GM19397 (cell line): ENCODE results near the gene GATM.
"Not testable (repeated sequence)": the region's sequence is repeated elsewhere in the genome, so short reads cannot be mapped to it uniquely, and the experiment has no call there.

Source experiments
- ATAC-seq: cut with Tn5 transposase; IDR thresholded peaks from one replicate; pipeline ENCODE4 v1.9.1; 2021; ENCODE audit warnings: mild to moderate bottlenecking, moderate library complexity; ENCODE audit not compliant: unreplicated experiment

Gene GATM

DNA sequence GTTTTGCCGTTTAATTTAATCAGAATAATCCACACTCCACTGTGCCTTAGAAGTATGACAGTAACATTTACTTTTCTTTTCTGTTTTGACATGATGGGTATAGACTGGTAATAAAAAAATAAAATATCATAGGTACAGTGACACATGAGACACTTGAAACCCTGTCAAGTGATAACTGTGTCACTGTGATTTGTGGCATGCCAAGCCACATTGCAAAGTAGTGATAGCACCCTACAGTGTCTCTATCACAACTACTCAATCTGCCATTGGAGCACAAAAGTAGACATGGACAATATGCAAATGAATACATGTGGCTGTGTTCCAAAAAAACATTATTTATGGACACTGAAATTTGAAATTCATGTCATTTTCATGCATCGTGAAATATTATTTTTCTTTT lies 22.5 kb downstream of the GATM start:
- ATAC-seq = no peak

DNA sequence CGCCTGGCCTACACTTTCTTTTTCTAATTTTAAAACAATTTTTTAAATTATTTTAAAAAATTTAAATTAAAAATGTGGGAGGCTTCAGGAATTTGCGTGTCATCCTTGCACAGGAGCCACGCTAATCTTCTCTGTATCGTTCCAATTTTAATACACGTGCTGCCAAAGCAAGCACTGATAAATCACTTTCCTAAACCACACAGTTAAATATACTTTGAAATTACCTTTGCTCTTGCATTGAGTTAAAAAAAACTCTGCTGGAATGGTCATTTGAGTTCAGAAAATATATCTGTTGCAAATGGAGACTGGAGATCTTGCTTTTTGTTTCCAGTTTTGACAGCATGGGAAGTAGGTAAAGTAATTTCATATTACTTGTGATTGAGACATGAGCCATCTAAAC lies 23.6 kb downstream of the GATM start:
- no peak for ATAC-seq

DNA sequence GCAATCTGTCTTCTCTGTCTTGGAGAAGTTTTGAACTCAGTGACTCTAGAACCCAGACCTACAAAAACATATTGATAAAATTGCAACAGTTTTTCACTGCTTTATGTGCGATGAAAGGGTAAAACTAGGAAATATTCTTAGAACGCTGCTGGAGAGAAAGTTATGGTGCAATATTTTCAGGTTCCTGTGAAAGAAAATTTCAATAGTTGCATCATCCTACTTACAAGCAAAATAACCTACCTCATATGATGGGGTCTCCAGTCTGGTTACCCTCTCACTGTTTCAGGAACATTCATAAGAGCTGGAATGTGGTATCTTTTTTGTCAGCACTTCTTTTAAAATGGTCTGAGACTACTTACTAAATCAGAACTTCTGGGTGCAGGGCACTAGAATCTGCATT lies 27.1 kb downstream of the GATM start:
- no peak for ATAC-seq

DNA sequence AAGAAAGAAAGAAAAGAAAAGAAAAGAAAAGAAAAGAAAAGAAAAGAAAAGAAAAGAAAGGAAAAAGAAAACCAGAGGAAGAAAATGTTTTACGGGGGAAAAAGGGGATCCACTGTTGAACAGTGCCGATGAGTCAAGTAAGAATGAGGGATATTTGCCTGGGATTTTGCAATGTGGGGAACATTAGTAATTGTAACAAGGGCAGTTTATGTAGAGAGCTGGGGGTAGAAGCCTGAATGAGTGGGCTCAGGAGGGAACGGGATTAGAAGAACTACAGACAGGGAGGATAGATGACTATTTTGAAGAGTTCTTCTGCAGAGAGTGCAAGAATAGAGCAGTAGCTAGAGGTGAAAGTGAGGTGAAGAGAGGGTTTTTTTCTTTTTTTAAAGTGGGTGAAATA lies 28.7 kb downstream of the GATM start:
- ATAC-seq = no peak

DNA sequence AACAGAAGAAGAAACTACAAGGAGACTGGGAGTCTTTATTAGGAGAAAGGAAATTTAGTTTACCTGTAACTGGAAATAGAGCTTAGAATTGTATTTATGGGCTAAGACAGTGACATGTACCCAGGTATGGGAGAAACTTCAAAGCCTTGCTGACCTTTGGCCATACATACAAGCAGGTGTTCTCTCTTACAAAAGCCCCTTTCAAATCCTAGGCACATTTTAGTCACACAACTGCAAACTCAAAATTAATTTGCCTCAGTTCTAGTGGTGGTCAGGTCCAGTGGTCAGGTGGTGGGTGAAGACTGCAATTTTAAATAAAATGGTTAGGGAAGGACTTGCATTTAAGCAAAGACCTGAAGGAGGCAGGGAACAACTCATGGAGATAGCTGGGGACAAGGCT lies 30.4 kb downstream of the GATM start:
- ATAC-seq = no peak

DNA sequence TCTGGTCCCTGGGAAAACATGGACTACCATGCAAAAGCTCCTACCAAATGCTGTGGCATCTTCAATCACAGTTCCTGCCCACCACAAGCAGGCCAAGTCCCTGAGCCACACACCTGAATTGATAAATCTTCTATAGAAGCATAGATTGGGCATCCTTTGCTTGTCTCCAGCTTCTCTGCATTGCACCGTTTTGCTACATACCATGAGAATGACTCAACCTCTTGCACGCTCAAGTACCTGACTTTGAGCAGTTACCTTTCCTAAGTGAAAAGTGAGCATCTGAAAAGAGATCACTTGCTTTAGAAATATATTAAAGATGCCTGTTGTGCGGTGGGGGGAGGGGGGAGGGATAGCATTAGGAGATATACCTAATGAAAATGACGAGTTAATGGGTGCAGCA lies 31.3 kb downstream of the GATM start:
- ATAC-seq = no peak

DNA sequence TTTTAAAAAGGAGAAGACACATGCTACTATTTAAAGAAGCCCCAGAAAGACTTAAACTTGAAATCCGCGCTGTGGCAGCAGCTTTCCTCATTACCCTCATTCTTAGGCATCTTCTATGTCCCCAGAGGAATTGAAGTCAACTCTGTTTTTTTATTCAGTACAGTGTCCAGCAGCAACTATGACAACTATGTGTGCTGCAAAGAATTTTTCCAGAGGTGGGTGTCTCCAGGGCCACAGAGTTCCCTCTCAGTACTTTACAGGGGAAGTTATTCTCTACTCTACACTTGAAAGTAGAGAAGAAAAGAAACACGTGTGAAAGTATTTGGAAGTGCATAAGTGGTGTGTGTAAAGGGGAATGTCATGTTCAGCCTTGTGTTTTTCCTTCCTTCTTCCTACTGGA lies 32.0 kb downstream of the GATM start:
- ATAC-seq = no peak

DNA sequence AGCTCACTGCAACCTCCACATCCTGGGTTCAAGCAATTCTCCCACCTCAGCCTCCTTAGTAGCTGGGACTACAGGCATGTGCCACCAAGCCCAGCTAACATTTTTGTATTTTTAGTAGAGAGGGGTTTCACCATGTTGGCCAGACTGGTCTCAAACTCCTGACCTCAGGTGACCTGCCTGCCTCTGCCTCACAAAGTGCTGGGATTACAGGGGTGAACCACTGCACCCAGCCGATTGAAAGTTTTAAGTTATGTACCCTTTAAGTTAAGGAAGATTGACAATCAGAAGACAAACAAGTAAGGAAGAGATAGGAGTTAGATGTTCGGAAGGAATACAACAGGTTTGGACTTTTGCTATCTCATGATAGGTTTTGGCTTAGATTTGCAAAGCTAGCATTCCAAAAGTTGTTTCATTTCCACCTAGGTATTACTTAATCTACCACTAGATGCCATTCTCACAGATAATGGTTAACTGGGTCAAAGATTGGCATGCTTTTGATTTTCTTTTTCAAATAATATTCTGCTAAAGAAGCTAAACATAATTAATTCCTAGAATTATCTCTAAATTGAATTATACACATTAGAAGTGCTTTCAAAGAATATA lies 35.0 kb downstream of the GATM start:
- no peak for ATAC-seq

DNA sequence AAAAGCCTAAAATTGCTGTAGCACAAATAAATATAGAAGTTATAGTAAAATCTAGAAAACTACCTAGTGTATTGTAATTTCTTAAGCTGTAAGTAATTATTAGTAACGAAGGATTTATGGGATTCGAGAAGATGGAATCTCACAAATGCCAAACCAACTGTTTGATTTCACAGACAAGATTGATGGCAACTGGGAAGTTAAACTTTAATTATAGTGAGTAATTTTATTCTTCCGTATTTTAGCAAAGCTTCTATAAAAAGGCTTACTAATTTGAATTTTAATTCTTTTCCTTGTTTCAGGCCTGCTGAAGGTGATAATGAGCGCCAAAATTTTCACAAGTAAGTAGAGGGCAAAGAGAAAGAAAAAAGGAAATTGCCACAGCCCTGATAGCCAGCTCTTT lies 36.6 kb downstream of the GATM start:
- ATAC-seq = no peak

DNA sequence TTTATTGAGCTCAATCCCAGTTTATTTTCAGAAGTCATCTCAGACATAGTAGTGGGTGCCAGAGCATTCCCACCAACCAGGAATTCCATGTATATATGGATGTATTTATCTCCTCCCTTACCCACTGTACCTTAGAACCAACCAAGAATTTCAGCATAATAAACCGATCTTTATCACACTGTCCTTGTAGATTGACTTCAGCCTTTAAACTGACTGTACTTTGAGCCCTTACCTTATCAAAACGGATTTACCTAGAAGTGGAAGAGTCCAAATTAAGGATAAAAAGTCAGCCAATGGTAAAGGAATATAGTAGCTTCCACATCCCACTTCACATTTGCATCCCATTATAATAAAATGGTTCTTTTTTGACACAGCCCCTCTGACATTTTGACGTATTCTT lies 37.9 kb downstream of the GATM start:
- no peak for ATAC-seq

DNA sequence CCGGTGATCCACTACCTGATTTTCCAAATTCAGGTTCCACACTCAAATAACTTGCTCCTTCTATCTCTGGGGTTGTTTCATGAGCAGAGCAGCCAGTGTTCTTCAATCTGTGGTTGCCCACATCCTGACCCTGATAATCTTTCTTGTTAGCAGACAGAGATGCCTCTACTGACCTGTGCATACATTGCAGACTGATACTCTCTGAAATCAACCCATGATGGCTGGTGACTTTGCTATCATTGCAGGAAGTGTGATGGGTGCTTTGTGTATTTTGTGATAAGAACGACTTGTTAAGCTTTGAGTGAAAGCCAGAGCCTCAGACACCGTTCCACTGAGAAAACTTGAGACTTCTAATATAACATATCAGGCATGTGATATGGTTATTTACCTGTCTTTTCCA lies 39.9 kb downstream of the GATM start:
- no peak for ATAC-seq

DNA sequence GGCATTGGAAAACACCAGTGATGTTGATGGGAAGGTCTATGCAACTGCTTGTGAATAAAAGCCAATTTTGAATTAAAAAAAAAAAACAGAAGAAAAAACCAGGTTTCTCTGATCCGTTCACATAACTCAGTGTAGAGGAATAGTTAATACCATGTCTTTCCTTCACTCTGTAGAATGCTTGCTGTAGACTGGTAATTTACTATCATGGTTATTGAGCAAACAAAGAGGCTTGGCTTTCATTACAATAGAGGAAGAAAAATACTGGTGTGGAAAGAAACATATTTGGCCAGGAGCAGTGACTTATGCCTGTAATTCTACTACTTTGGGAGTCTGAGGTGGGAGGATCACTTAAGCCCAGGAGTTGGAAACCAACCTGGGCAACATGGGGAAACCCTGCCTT lies 41.1 kb downstream of the GATM start:
- no peak for ATAC-seq

DNA sequence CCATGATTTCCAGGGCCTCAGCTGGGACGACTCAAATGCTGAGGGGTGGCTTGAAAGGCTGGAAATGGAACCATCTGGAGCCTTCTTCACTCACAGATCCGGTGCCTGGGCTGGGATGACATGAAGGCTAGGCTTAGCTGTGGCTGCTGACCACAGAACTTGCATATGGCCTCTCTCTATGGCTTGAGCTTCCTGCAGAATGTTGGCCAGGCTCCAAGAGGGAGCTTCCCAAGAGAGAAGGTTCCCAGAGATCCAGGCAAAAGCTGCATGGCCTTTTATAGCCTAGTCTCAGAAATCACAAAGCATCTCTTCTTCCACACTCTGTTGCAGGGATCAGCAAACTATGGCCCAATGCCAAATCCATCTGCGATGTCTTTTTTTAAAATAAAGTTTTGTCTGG lies 44.8 kb downstream of the GATM start:
- no peak for ATAC-seq

DNA sequence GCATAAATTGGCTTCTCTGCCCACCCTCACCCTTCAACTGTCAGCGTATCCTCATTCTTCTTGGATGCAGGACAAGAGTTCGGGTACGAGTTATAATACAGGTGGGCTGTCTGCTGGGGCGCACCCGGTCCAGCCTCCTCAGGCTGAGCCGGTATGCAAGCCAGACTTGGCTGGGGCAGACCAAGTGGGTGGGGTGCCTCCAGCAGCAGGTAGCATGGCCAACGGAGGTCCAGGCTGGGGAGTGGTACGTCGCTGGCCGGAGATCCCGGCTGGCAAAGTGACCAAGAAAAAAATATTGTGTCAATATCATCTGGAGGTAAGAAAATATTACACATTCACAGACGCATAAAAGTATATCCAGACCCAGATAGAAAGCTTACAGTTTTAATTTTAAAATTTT lies 45.6 kb downstream of the GATM start:
- ATAC-seq = no peak

DNA sequence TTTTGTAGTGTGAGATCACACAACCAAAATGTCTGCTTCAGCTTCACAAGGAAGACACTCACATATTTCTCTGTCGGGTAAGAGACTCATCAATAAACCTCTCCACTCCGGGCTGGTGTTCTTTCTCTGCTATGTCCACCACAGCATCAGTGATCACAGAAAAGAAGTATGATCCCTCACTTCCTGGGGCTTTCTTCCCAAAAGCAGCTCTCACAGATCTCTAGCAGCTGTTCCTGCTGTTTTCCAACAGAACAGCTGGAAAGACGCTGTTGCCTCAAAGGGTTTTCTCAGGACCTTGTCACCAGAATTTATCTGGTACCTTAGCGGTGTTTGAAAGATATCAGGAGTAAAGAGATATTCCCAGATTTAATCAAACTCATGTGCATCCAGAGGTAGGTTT lies 46.4 kb downstream of the GATM start:
- ATAC-seq = no peak

DNA sequence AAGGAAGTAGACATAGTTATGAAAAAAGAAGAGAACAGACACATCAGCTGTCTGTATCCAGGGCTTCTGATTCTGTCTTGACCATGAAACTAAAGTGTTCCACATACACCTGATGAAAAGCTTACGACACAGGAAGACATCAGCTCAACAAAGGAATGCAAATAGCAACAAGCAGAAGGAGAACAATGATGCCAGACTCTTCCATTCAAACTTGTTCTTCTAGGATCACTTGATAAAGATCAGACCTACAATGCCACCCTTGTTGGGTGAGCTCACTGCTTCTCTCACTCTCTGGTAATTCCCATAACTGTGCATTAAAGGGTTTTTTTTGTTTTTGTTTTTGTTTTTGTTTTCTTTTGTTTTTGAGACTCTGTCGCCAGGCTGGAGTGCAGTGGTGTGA lies 49.7 kb downstream of the GATM start:
- ATAC-seq = no peak

DNA sequence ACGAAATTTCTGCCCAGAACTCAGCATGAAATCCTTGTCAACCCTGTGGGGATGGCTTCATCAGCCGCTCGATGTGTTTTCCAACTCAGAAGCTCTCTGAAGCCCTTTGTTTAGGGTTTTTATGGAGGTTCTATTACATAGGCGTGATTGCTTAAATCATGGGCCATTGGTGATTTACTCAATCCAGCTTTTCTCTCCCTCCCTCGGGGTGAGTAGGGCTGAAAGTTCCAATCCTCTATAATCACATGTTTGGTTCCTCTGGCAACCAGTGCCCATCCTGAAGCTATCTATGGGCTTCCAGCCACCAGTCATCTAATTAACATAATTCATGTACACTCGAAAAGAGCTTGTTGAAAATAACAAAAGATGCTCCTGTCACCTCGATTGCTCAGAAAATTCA lies 51.6 kb downstream of the GATM start:
- ATAC-seq = no peak

DNA sequence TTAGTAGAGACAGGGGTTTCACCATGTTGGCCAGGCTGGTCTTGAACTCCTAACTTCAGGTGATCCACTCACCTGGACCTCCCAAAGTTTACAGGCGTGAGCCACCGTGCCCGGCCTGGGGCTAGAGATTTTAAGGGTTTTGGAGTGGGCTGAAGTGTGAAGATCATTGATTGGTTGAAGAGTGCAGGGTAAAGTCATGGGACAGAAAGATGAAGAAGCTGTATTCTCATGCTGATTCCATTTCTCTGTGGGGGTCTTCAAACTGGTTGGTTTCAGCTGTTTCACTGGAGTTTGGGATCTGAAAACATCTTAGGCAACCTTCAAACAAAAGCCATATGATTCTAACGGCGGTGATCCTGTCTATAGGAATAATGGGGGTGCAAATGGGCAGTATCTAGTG lies 52.1 kb downstream of the GATM start:
- ATAC-seq = no peak

DNA sequence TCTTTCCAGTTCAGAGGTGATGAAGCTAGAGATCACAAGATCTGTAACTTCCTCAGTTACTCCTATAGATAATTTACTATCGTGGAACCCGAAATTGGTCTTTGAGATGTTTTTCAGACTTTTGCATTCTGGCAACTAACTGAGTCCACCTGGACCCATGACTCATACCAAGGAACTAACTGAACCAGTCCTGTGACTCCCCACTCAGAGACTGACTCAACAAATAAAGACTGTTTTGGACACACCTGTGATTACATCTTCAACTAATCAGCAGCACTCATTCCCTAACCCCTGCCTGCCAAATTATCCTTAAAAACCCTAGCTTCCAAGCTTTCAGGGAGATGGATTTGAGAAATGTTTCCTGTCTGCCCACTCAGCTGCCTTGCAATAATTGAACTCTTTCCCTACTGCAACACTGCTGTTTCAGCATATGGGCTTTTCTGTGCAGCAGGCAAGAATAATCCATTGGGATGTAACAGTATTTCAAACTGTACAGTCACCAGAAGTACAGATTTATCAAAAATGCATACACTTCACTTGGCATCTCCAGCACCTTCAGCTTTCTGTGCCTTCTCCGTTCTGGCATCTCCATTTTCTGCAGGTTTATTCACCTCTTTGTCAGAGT lies 57.7 kb downstream of the GATM start:
- ATAC-seq = no peak

DNA sequence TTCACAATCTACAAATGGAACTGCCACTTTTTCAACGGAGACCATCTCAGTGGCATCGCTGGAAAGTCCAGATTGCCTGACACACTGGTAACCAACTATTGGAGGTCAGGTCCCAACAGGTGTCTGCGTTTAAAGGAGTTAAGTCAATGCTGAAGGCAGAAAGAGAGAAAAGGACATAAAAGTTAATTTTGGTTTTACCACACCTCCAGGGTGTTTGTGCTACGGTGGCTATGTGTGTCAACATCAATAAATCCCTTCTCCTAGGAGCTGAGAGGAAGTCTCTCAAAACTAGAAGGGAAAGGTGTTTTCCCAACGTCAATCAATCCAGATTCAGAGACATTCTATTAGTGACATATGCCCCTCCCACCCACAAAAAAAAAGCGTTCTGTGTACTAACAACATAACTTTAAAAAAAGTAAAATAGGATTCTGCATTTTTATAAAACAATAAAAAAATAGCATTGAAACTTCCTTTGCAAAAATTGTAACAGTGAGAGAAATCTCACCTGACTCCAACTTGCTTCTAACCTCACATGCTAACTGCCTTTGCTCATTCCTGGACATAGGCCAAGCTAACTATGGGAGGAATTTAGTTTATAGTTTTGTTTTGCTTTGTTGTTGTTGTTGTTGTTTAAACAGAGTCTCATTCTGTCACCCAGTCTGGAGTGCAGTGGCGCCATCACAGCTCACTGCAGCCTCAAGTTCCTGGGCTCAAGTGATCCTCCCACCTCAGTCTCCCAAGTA lies 58.7 kb downstream of the GATM start:
- no peak for ATAC-seq

DNA sequence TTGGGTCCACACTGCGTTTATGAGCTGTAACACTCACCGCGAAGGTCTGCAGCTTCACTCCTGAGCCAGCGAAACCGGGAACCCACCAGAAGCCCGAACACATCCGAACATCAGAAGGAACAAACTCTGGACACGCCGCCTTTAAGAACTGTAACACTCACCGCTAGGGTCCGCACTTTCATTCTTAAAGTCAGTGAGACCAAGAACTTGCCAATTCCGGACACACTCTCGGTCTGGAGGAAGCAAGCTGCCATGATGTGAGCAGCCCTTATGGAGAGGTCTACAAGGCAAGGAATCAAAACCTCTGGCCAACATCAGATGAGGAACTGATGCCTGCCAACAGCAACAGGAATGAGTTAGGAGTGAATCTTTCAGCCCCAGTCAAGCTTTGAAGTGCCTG lies 63.4 kb downstream of the GATM start:
- ATAC-seq = no peak

DNA sequence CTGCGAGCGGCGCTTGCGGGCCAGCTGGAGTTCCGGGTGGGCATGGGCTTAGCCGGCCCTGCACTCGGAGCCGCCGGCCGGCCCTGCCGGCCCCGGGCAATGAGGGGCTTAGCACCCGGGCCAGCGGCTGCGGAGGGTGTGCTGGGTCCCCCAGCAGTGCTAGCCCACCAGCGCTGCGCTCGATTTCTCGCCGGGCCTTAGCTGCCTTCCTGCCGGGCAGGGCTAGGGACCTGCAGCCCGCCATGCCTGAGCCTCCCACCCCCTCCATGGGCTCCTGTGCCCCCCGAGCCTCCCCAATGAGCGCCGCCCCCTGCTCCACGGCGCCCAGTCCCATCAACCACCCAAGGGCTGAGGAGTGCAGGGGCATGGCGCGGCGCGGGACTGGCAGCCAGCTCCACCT lies 64.2 kb downstream of the GATM start:
- not testable (repeated sequence) for ATAC-seq
